Keratinocyte (primary cell): ENCODE measurements around the gene ZPBP.

Source experiments
- CTCF ChIP-seq, 3 experiments: IDR thresholded peaks in 1 of 3; conservative IDR thresholded peaks in 1 of 3; optimal IDR thresholded peaks in 1 of 3; 2 replicates in 2 of 3; 3 replicates in 1 of 3; pipeline versions ENCODE3 to v1.5.1; 2011; ENCODE audit warnings: low read length in 3 of 3, mild to moderate bottlenecking in 3 of 3, moderate library complexity in 2 of 3, control low read depth in 1 of 3, inconsistent platforms in 1 of 3; ENCODE audit not compliant: insufficient read depth in 2 of 3; ENCODE audit errors: extremely low read depth in 1 of 3
- EZH2 ChIP-seq: IDR thresholded peaks from one replicate; pipeline ENCODE4 v1.6.1; 2012; ENCODE audit warnings: inconsistent platforms, mild to moderate bottlenecking, low read length, moderate library complexity

GRCh38 chr7:49995681-49996080 lies 97.4 kb downstream of the ZPBP start:
- TF ChIP-seq CTCF (optimal IDR thresholded peaks at IDR 0.05 in 1 of 3, IDR thresholded peaks at IDR 0.05 in 1 of 3, conservative IDR thresholded peaks at IDR 0.05 in 1 of 3; ENCODE audit: extremely low read depth in 1 of 3, insufficient read depth in 2 of 3, low read length in 3 of 3) (no peak), EZH2 (no peak)
